Central memory CD8-positive, alpha-beta T cell (primary cell): ENCODE data around the gene WIPF3.

Experiments
- ATAC-seq: fragments of 150-1000 bp; cut with Tn5 transposase; replicated peaks from 2 replicates; pipeline ENCODE4 v1.10.0; 2022; ENCODE audit warnings: mild to moderate bottlenecking, moderate FRiP score, moderate number of reproducible peaks; ENCODE audit not compliant: poor library complexity, severe bottlenecking; ENCODE audit errors: extremely low read depth
- DNase-seq, 2 donors: peaks; one replicate each; pipeline ENCODE4 v3.0.0; 2021; ENCODE audit warnings: low spot score in 2 of 2
- H3K27ac Mint-ChIP-seq: one replicate; pipeline ENCODE4 v1.8.0; 2022; ENCODE audit warnings: low read depth, mild to moderate bottlenecking, moderate library complexity, mixed read lengths
- H3K27me3 Mint-ChIP-seq: one replicate; pipeline ENCODE4 v1.8.0; 2022; ENCODE audit warnings: mixed read lengths
- H3K36me3 Mint-ChIP-seq: one replicate; pipeline ENCODE4 v1.8.0; 2022; ENCODE audit warnings: mild to moderate bottlenecking, moderate library complexity, mixed read lengths; ENCODE audit not compliant: insufficient read depth
- H3K4me1 Mint-ChIP-seq: one replicate; pipeline ENCODE4 v1.8.0; 2022; ENCODE audit warnings: mixed read lengths
- H3K4me3 Mint-ChIP-seq: one replicate; pipeline ENCODE4 v1.8.0; 2022; ENCODE audit warnings: mild to moderate bottlenecking, moderate library complexity, mixed read lengths
- H3K9me3 Mint-ChIP-seq: one replicate; pipeline ENCODE4 v1.8.0; 2022; ENCODE audit warnings: mixed read lengths

Gene WIPF3

GRCh38 chr7:29918850-29919249 lies 112.5 kb downstream of the WIPF3 start:
- Mint-ChIP-seq H3K4me3 (no peak overlapping the region), H3K27me3 (peaks cover 63% of the 10 kb centered on the region), H3K9me3 (no peaks in the 10 kb centered on the region), H3K4me1 (no peaks in the 10 kb centered on the region), H3K27ac (no peak overlapping the region), H3K36me3 (no peaks in the 10 kb centered on the region)
- DNase-seq (no peak), ATAC-seq (no peak)

- H3K27ac Mint-ChIP-seq = no peak overlapping the region
- peaks cover 67% of the 10 kb centered on the region for H3K27me3 Mint-ChIP-seq
- H3K4me3 Mint-ChIP-seq = no peak overlapping the region
- ATAC-seq = no peak
- H3K9me3 Mint-ChIP-seq = no peaks in the 10 kb centered on the region
- no peaks in the 10 kb centered on the region for H3K36me3 Mint-ChIP-seq
- no peak for DNase-seq
- H3K4me1 Mint-ChIP-seq = no peaks in the 10 kb centered on the region
Measured at GRCh38 chr7:29919790-29920189, 113.5 kb downstream of the WIPF3 start.

GRCh38 chr7:29920491-29920890 lies 114.2 kb downstream of the WIPF3 start:
- ATAC-seq (no peak), DNase-seq (no peak)
- Mint-ChIP-seq H3K36me3 (no peaks in the 10 kb centered on the region), H3K4me3 (no peak overlapping the region), H3K4me1 (no peaks in the 10 kb centered on the region), H3K9me3 (no peaks in the 10 kb centered on the region), H3K27me3 (peaks cover 67% of the 10 kb centered on the region), H3K27ac (no peak overlapping the region)

GRCh38 chr7:29921404-29922010 lies 115.2 kb downstream of the WIPF3 start:
- Mint-ChIP-seq H3K27me3 (peaks cover 60% of the 10 kb centered on the region), H3K9me3 (no peaks in the 10 kb centered on the region), H3K36me3 (no peaks in the 10 kb centered on the region), H3K27ac (no peak overlapping the region), H3K4me1 (no peaks in the 10 kb centered on the region), H3K4me3 (no peak overlapping the region)
- peak; percentile 71 for ATAC-seq
- DNase-seq = peak in 1 of 2 donors; percentile 21

GRCh38 chr7:29922921-29923700 lies 116.8 kb downstream of the WIPF3 start:
- Mint-ChIP-seq H3K4me3 (no peak overlapping the region), H3K4me1 (no peaks in the 10 kb centered on the region)

GRCh38 chr7:29924006-29924405 lies 117.7 kb downstream of the WIPF3 start:
- peaks cover 1% of the 10 kb centered on the region for H3K36me3 Mint-ChIP-seq
- peaks cover 42% of the 10 kb centered on the region for H3K27me3 Mint-ChIP-seq
- H3K27ac Mint-ChIP-seq = no peak overlapping the region
- ATAC-seq = no peak
- no peaks in the 10 kb centered on the region for H3K9me3 Mint-ChIP-seq
- no peak overlapping the region for H3K4me3 Mint-ChIP-seq
- H3K4me1 Mint-ChIP-seq = no peaks in the 10 kb centered on the region
- DNase-seq = no peak

More at GRCh38 chr7:29922921-29923700, 116.8 kb downstream of the WIPF3 start:
- DNase-seq = no peak
- peaks cover 1% of the 10 kb centered on the region for H3K36me3 Mint-ChIP-seq
- no peak overlapping the region for H3K27ac Mint-ChIP-seq
- H3K9me3 Mint-ChIP-seq = no peaks in the 10 kb centered on the region
- peaks cover 44% of the 10 kb centered on the region for H3K27me3 Mint-ChIP-seq
- ATAC-seq = no peak

GRCh38 chr7:29924684-29925083 lies 118.4 kb downstream of the WIPF3 start:
- Mint-ChIP-seq H3K27ac (no peak overlapping the region), H3K27me3 (peaks cover 37% of the 10 kb centered on the region), H3K4me1 (no peaks in the 10 kb centered on the region), H3K9me3 (no peaks in the 10 kb centered on the region), H3K36me3 (peaks cover 1% of the 10 kb centered on the region), H3K4me3 (no peak overlapping the region)
- no peak for ATAC-seq
- DNase-seq = no peak

- ATAC-seq (no peak), DNase-seq (no peak)
- Mint-ChIP-seq H3K9me3 (no peaks in the 10 kb centered on the region), H3K4me1 (no peaks in the 10 kb centered on the region), H3K36me3 (peaks cover 1% of the 10 kb centered on the region), H3K27me3 (peaks cover 38% of the 10 kb centered on the region), H3K4me3 (no peak overlapping the region), H3K27ac (no peak overlapping the region)
Measured at GRCh38 chr7:29926216-29926615, 119.9 kb downstream of the WIPF3 start.

GRCh38 chr7:29926741-29927140 lies 120.4 kb downstream of the WIPF3 start:
- no peaks in the 10 kb centered on the region for H3K9me3 Mint-ChIP-seq
- no peak overlapping the region for H3K4me3 Mint-ChIP-seq
- no peak for DNase-seq
- ATAC-seq = no peak
- H3K36me3 Mint-ChIP-seq = peaks cover 1% of the 10 kb centered on the region
- no peak overlapping the region for H3K27ac Mint-ChIP-seq
- no peaks in the 10 kb centered on the region for H3K4me1 Mint-ChIP-seq
- peaks cover 43% of the 10 kb centered on the region for H3K27me3 Mint-ChIP-seq

- H3K4me3 Mint-ChIP-seq = no peak overlapping the region
- no peak for ATAC-seq
Measured at GRCh38 chr7:29929018-29929807, 122.9 kb downstream of the WIPF3 start.

GRCh38 chr7:29935111-29935510 lies 128.8 kb downstream of the WIPF3 start:
- H3K36me3 Mint-ChIP-seq = peaks cover 5% of the 10 kb centered on the region
- DNase-seq (no peak), ATAC-seq (no peak)
- no peak overlapping the region for H3K27ac Mint-ChIP-seq
- no peaks in the 10 kb centered on the region for H3K9me3 Mint-ChIP-seq
- H3K27me3 Mint-ChIP-seq = peaks cover 27% of the 10 kb centered on the region
- H3K4me1 Mint-ChIP-seq = no peaks in the 10 kb centered on the region
- H3K4me3 Mint-ChIP-seq = no peak overlapping the region

More at GRCh38 chr7:29929018-29929807, 122.9 kb downstream of the WIPF3 start:
- no peak for DNase-seq
- H3K4me1 Mint-ChIP-seq = no peaks in the 10 kb centered on the region
- no peaks in the 10 kb centered on the region for H3K9me3 Mint-ChIP-seq
- H3K27ac Mint-ChIP-seq = no peak overlapping the region
- peaks cover 39% of the 10 kb centered on the region for H3K27me3 Mint-ChIP-seq
- H3K36me3 Mint-ChIP-seq = peaks cover 1% of the 10 kb centered on the region

- DNase-seq (no peak), ATAC-seq (no peak)
- no peak overlapping the region for H3K27ac Mint-ChIP-seq
- H3K36me3 Mint-ChIP-seq = peaks cover 5% of the 10 kb centered on the region
- no peaks in the 10 kb centered on the region for H3K4me1 Mint-ChIP-seq
- no peak overlapping the region for H3K4me3 Mint-ChIP-seq
- H3K27me3 Mint-ChIP-seq = peaks cover 8% of the 10 kb centered on the region
- H3K9me3 Mint-ChIP-seq = no peaks in the 10 kb centered on the region
Measured at GRCh38 chr7:29937132-29937531, 130.8 kb downstream of the WIPF3 start.
